ENCODE measurements around the gene FOXRED2.

DNA sequence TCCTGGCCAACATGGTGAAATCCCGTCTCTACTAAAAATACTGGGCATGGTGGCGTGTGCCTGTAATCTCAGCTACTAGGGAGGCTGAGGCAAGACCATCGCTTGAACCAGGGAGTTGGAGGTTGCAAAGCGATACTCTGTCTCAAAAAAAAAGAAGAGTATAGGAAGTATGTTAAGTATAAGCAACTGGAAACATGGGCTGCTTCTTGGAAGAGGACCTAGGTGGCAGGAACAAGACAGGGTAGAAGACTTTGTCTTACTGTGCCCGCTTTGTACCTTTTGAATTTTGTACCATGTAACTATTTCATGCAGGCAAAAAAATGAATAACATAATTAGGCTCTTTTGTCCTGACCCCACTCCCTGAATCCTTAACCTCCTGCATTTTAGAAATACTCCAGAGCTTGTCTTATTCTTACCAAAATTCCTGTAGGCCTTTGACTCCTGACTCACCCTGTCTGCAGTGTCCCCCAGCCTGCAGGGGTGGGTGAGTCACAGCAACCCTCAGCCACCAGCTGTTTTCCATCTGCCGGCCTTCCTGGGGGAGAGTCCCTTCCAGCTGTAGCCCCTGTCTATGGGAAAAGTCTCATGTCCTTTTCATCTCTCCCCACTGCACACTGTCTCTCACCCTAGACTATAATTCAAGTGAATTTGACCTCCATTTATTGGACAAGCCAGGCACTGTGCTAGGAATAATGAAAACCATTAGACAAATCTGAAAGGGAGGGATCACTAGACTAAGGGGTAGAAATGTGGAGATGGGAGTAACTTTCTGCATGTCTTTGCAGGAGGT is 67.2 kb downstream of the FOXRED2 start:
- TF ChIP-seq, protein P1, sequence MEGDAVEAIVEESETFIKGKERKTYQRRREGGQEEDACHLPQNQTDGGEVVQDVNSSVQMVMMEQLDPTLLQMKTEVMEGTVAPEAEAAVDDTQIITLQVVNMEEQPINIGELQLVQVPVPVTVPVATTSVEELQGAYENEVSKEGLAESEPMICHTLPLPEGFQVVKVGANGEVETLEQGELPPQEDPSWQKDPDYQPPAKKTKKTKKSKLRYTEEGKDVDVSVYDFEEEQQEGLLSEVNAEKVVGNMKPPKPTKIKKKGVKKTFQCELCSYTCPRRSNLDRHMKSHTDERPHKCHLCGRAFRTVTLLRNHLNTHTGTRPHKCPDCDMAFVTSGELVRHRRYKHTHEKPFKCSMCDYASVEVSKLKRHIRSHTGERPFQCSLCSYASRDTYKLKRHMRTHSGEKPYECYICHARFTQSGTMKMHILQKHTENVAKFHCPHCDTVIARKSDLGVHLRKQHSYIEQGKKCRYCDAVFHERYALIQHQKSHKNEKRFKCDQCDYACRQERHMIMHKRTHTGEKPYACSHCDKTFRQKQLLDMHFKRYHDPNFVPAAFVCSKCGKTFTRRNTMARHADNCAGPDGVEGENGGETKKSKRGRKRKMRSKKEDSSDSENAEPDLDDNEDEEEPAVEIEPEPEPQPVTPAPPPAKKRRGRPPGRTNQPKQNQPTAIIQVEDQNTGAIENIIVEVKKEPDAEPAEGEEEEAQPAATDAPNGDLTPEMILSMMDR (IDR thresholded peaks at IDR 0.05; ENCODE audit: low read length), result no peak
- TF ChIP-seq EZH2 (IDR thresholded peaks at IDR 0.05; ENCODE audit: borderline replicate concordance, low read length), result no peak

Measured in OCI-LY1 (cell line).